ENCODE measurements around the gene TBC1D22A. TPM values are rescaled to one million over a fixed set of nuclear protein-coding genes. Genes with fewer than 3 reads are reported as not detected.

The TBC1D22A gene
- total and polyA plus RNA-seq, 2 experiments from 2014 or later = 9.6 to 13.3 TPM

- ATAC-seq = no peak
- Mint-ChIP-seq H3K4me1 (no peaks in the 10 kb centered on the region), H3K27ac (no peak overlapping the region), H3K36me3 (ENCODE audit: low read depth) (no peaks in the 10 kb centered on the region; the same call in 2 of the 3 replicates), H3K27me3 (ENCODE audit: insufficient read depth, low read depth, poor library complexity) (peaks cover 6% of the 10 kb centered on the region), H3K9me3 (peaks cover 8% of the 10 kb centered on the region), H3K4me3 (no peak overlapping the region)
- H3K4me2 ChIP-seq = no peak overlapping the region
- no peaks in the 10 kb centered on the region for H3F3A ChIP-seq (replicated peaks; ENCODE audit: low read depth)
- no peak overlapping the region for H3K4me3 ChIP-seq
- no peaks in the 10 kb centered on the region for H3K9me2 ChIP-seq (ENCODE audit: insufficient read depth)
- TF ChIP-seq, protein P1, sequence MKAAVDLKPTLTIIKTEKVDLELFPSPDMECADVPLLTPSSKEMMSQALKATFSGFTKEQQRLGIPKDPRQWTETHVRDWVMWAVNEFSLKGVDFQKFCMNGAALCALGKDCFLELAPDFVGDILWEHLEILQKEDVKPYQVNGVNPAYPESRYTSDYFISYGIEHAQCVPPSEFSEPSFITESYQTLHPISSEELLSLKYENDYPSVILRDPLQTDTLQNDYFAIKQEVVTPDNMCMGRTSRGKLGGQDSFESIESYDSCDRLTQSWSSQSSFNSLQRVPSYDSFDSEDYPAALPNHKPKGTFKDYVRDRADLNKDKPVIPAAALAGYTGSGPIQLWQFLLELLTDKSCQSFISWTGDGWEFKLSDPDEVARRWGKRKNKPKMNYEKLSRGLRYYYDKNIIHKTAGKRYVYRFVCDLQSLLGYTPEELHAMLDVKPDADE (IDR thresholded peaks at IDR 0.05) = no peak
- TF ChIP-seq POLR2AphosphoS5 (IDR thresholded peaks at IDR 0.05; ENCODE audit: low read depth) = no peak
- TF ChIP-seq, protein P2, sequence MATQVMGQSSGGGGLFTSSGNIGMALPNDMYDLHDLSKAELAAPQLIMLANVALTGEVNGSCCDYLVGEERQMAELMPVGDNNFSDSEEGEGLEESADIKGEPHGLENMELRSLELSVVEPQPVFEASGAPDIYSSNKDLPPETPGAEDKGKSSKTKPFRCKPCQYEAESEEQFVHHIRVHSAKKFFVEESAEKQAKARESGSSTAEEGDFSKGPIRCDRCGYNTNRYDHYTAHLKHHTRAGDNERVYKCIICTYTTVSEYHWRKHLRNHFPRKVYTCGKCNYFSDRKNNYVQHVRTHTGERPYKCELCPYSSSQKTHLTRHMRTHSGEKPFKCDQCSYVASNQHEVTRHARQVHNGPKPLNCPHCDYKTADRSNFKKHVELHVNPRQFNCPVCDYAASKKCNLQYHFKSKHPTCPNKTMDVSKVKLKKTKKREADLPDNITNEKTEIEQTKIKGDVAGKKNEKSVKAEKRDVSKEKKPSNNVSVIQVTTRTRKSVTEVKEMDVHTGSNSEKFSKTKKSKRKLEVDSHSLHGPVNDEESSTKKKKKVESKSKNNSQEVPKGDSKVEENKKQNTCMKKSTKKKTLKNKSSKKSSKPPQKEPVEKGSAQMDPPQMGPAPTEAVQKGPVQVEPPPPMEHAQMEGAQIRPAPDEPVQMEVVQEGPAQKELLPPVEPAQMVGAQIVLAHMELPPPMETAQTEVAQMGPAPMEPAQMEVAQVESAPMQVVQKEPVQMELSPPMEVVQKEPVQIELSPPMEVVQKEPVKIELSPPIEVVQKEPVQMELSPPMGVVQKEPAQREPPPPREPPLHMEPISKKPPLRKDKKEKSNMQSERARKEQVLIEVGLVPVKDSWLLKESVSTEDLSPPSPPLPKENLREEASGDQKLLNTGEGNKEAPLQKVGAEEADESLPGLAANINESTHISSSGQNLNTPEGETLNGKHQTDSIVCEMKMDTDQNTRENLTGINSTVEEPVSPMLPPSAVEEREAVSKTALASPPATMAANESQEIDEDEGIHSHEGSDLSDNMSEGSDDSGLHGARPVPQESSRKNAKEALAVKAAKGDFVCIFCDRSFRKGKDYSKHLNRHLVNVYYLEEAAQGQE (IDR thresholded peaks at IDR 0.05; ENCODE audit: unreplicated experiment) = no peak
- TF ChIP-seq ZNF331 (CRISPR knock-in tag; IDR thresholded peaks at IDR 0.05; ENCODE audit: low read depth) = no peak
- no peak for TF ChIP-seq CREB1 (CRISPR knock-in tag; IDR thresholded peaks at IDR 0.05; ENCODE audit: low read depth)
- no peak for TF ChIP-seq EZH2phosphoT487 (IDR thresholded peaks at IDR 0.05; ENCODE audit: unreplicated experiment)
- no peak for TF ChIP-seq CTCF (conservative IDR thresholded peaks at IDR 0.05; ENCODE audit: low read depth in 2 of 2)
- TF ChIP-seq EZH2 (IDR thresholded peaks at IDR 0.05; ENCODE audit: low read depth, unreplicated experiment) = no peak
- TF ChIP-seq ZNF114 (CRISPR knock-in tag; IDR thresholded peaks at IDR 0.05) = no peak
- no peak overlapping the region for H2AFZ ChIP-seq
- H3K36me3 ChIP-seq (ENCODE audit: insufficient read depth) = no peaks in the 10 kb centered on the region
- DNase-seq (ENCODE audit: low spot score) = no peak
- H4K20me1 ChIP-seq (replicated peaks; ENCODE audit: insufficient read depth) = no peaks in the 10 kb centered on the region
- H3K27me3 ChIP-seq (ENCODE audit: insufficient read depth) = no peaks in the 10 kb centered on the region
- no peaks in the 10 kb centered on the region; the same call in 1 of the 2 replicates for H3K79me2 ChIP-seq (replicated peaks; ENCODE audit: insufficient read depth)
- no peak overlapping the region for H3K27ac ChIP-seq (ENCODE audit: low read depth)
- no peaks in the 10 kb centered on the region for H3K4me1 ChIP-seq (ENCODE audit: insufficient read depth)
Measured at GRCh38 chr22:47072642-47072967, 310.2 kb downstream of the TBC1D22A start.

DNA sequence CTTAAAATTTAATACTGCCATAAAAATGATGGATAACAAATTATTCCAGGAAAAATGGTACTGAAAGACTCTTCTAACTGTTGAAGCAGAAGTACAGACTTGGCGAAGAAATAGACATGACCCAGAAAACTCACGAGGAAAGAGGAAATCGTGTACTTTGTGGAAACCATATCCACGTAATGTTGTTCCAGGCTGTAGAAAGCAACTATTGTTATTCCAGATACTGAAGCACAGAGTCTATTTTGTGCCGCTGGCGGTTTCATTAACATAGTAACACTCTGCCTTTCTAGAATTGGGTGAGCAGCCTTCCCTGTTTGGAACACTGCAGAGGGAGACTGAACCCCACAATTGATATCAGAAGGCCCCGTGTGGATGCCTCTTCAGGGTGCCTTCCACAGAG lies 310.6 kb downstream of the TBC1D22A start:
- no peaks in the 10 kb centered on the region for H3K4me1 Mint-ChIP-seq
- no peak for DNase-seq (ENCODE audit: low spot score)
- no peak overlapping the region for H3K4me2 ChIP-seq
- H3K9me3 Mint-ChIP-seq = peaks cover 8% of the 10 kb centered on the region
- H3K27ac Mint-ChIP-seq = no peak overlapping the region
- H3K36me3 Mint-ChIP-seq (ENCODE audit: low read depth) = no peaks in the 10 kb centered on the region; the same call in 2 of the 3 replicates
- no peak overlapping the region for H3K4me3 Mint-ChIP-seq
- no peaks in the 10 kb centered on the region for H3K27me3 ChIP-seq (ENCODE audit: insufficient read depth)
- no peaks in the 10 kb centered on the region; the same call in 1 of the 2 replicates for H3K79me2 ChIP-seq (replicated peaks; ENCODE audit: insufficient read depth)
- H3F3A ChIP-seq (replicated peaks; ENCODE audit: low read depth) = no peaks in the 10 kb centered on the region
- no peaks in the 10 kb centered on the region for H3K36me3 ChIP-seq (ENCODE audit: insufficient read depth)
- ATAC-seq = no peak
- H3K4me3 ChIP-seq = no peak overlapping the region
- H2AFZ ChIP-seq = no peak overlapping the region
- H3K27ac ChIP-seq (ENCODE audit: low read depth) = no peak overlapping the region
- no peaks in the 10 kb centered on the region for H3K4me1 ChIP-seq (ENCODE audit: insufficient read depth)
- H4K20me1 ChIP-seq (replicated peaks; ENCODE audit: insufficient read depth) = no peaks in the 10 kb centered on the region
- peaks cover 6% of the 10 kb centered on the region for H3K27me3 Mint-ChIP-seq (ENCODE audit: insufficient read depth, low read depth, poor library complexity)
- H3K9me2 ChIP-seq (ENCODE audit: insufficient read depth) = no peaks in the 10 kb centered on the region
- no peak for TF ChIP-seq NANOG (IDR thresholded peaks at IDR 0.05; ENCODE audit: borderline replicate concordance)
- TF ChIP-seq CTCF (conservative IDR thresholded peaks at IDR 0.05; ENCODE audit: low read depth in 2 of 2) = no peak
